Left ventricle myocardium inferior (tissue), 1 donor: ENCODE measurements around the gene RGS6. TPM values are rescaled to one million over a fixed set of nuclear protein-coding genes. Genes with fewer than 3 reads are reported as not detected.

Experiments
- DNase-seq: peaks from one replicate; pipeline ENCODE4 v3.0.0-alpha.2; 2020
- H3K27ac ChIP-seq: fragments of 200-600 bp; replicated peaks from 2 replicates; pipeline ENCODE4 v1.8.0; 2021
- H3K27me3 ChIP-seq: fragments of 200-600 bp; 2 replicates; pipeline ENCODE4 v1.8.0; 2021; ENCODE audit warnings: low read depth
- H3K36me3 ChIP-seq: fragments of 200-600 bp; 2 replicates; pipeline ENCODE4 v1.8.0; 2021
- H3K4me1 ChIP-seq: fragments of 200-600 bp; 2 replicates; pipeline ENCODE4 v1.8.0; 2021
- H3K4me3 ChIP-seq: fragments of 200-600 bp; 2 replicates; pipeline ENCODE4 v1.8.0; 2021; ENCODE audit warnings: mild to moderate bottlenecking, moderate library complexity
- H3K9me3 ChIP-seq: fragments of 200-600 bp; replicated peaks from 2 replicates; pipeline ENCODE4 v1.8.0; 2021
- CTCF ChIP-seq: fragments of 200-600 bp; IDR thresholded peaks from 2 replicates; pipeline ENCODE4 v1.8.0; 2021; ENCODE audit warnings: antibody characterized with exemption, mild to moderate bottlenecking, borderline replicate concordance
- intact Hi-C: fragments of 100-400 bp; cut with micrococcal nuclease; formaldehyde crosslinking; loops from one replicate; pipeline ENCODE4 v1.11.0; 2022
- total RNA-seq: library from RNA; stranded (reverse); fragmentation: NEBNext Ultra II Directional; extraction: Animal tissue kit (Norgen Biotek cat#: 25700); gene quantifications from one replicate; pipeline ENCODE4 v1.2.1, GENCODE V29; 2021
- donor health status: DM: no; HTN: yes; CAD: no; lungs with severe emphysema.

Gene RGS6
- total RNA-seq, 1 donor from 2014 or later: 23.0 TPM

- peaks cover 30% of the 10 kb centered on the region for H3K4me1 ChIP-seq
- DNase-seq: no peak
- intact Hi-C loops: no loop called here
- H3K9me3 ChIP-seq: no peaks in the 10 kb centered on the region
- no peak for TF ChIP-seq CTCF
- no peaks in the 10 kb centered on the region for H3K27me3 ChIP-seq
- no peak overlapping the region for H3K4me3 ChIP-seq
- H3K27ac ChIP-seq: no peak overlapping the region
- no peaks in the 10 kb centered on the region for H3K36me3 ChIP-seq
These were observed 91.2 kb downstream of the RGS6 start for GRCh38 chr14:72023128-72024042.

DNA sequence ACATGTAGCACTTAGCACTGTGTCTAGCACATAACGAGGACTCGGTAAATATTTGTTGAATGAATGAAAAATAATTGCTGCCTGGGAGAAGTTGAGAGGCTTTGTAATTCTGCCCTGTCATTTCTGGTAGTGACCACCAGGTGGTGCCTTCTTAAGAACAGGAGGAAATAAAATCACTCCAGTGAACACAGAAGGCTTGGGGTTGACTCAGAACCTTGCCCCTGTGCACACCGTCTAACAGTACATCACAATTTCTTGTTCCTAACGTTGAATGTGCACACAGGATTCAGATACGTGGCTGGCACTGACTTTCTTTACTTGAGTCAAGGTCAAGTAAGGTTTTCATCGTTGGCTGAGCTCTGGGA lies 91.8 kb downstream of the RGS6 start:
- intact Hi-C loops: no loop called here

DNA sequence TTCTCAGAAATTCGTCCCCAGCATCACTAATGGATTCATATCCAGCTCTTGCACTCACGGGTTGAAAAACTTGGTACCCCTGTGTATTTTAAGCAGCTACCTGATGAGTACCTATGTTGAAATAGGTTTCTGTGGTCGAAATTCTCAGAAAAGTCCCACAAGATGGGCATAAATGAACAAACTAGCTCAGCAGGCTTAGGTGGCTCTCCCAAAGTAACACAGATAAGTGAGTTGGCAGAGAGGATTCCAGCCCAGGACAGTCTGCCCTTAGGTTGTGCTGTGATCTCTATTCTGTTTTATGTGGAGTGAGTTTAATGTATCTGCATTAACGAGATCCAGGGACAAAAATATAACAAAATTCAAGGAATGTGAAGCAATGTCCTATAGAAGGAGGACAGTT lies 92.3 kb downstream of the RGS6 start:
- DNase-seq: no peak
- TF ChIP-seq CTCF: no peak
- intact Hi-C loops: no loop called here
- peaks cover 2% of the 10 kb centered on the region for H3K9me3 ChIP-seq
- peak overlapping the region; percentile 34 for H3K27ac ChIP-seq
- H3K4me1 ChIP-seq: peaks cover 22% of the 10 kb centered on the region
- H3K4me3 ChIP-seq: no peak overlapping the region
- H3K36me3 ChIP-seq: no peaks in the 10 kb centered on the region
- no peaks in the 10 kb centered on the region for H3K27me3 ChIP-seq

More for the DNA sequence above, 91.8 kb downstream of the RGS6 start:
- no peak for DNase-seq
- Histone ChIP-seq H3K36me3 (no peaks in the 10 kb centered on the region), H3K4me3 (no peak overlapping the region), H3K27me3 (no peaks in the 10 kb centered on the region), H3K9me3 (no peaks in the 10 kb centered on the region), H3K27ac (peak overlapping the region; percentile 34), H3K4me1 (peaks cover 24% of the 10 kb centered on the region)
- TF ChIP-seq CTCF: peak; percentile 67

GRCh38 chr14:72026536-72026935 lies 94.3 kb downstream of the RGS6 start:
- Histone ChIP-seq H3K27me3 (no peaks in the 10 kb centered on the region), H3K36me3 (no peaks in the 10 kb centered on the region), H3K4me1 (peaks cover 22% of the 10 kb centered on the region), H3K9me3 (peaks cover 15% of the 10 kb centered on the region), H3K27ac (no peak overlapping the region), H3K4me3 (no peak overlapping the region)
- intact Hi-C loops: loop anchor here (5.0 kb wide), 1 partner anchor 266 kb away; no protein-coding TSS in a partner anchor
- no peak for DNase-seq
- TF ChIP-seq CTCF: no peak

GRCh38 chr14:72027061-72027460 lies 94.8 kb downstream of the RGS6 start:
- H3K27ac ChIP-seq: no peak overlapping the region
- intact Hi-C loops: loop anchor here (5.0 kb wide), 1 partner anchor 265 kb away; no protein-coding TSS in a partner anchor

More at GRCh38 chr14:72027061-72027460, 94.8 kb downstream of the RGS6 start:
- Histone ChIP-seq H3K27me3 (no peaks in the 10 kb centered on the region), H3K4me3 (no peak overlapping the region), H3K36me3 (no peaks in the 10 kb centered on the region), H3K4me1 (peaks cover 22% of the 10 kb centered on the region), H3K9me3 (peaks cover 15% of the 10 kb centered on the region)
- DNase-seq: no peak
- TF ChIP-seq CTCF: no peak
